ENCODE measurements around the gene PIK3IP1. TPM values are rescaled to one million over a fixed set of nuclear protein-coding genes. Genes with fewer than 3 reads are reported as not detected.

The PIK3IP1 gene
- 1.3 and 1.5 TPM in 2 replicates for total RNA-seq (2021; fragmentation: NEBNext Ultra II Directional; extraction: Animal tissue kit (Norgen Biotek cat#: 25700))
- 0.66 and 1.00 TPM in 2 replicates for polyA plus RNA-seq (2011; rRNA removed)
- polyA plus RNA-seq (2011; cell fraction: cytosol; rRNA removed), result 1.7 TPM
- polyA plus RNA-seq (2011; cell fraction: nucleus; rRNA removed), result 1.8 TPM
- polyA plus RNA-seq (2012, experiment 1 of 2), result 0.94 to 1.4 TPM (median 1.2 TPM) in 4 replicates
- 0.79 TPM for polyA plus RNA-seq (2012, experiment 2 of 2)
- 0.95 TPM for polyA plus RNA-seq (2013, experiment 1 of 2)
- 1.3 TPM for polyA plus RNA-seq (2013, experiment 2 of 2)
- 0.46 and 0.76 TPM in 2 replicates for polyA minus RNA-seq (2011; rRNA and poly(A)+ RNA removed)
- 2.1 TPM for polyA minus RNA-seq (2011; cell fraction: cytosol; rRNA and poly(A)+ RNA removed)
- polyA minus RNA-seq (2011; cell fraction: nucleus; rRNA and poly(A)+ RNA removed), result 3.9 TPM
- long read RNA-seq, experiment 1, result 0 reads
- long read RNA-seq, experiment 2, result 0 reads

GRCh38 chr22:31292236-31292989, at the start of gene PIK3IP1:
Gene PIK3IP1 (minus strand): TSS chr22:31292488. CDS start chr22:31292344, 144 bp downstream.
- H3K27me3 ChIP-seq (replicated peaks in 1 of 4; ENCODE audit: control insufficient read depth in 3 of 4, extremely low read depth in 1 of 4, insufficient read depth in 3 of 4, low read length in 3 of 4), result peaks cover 6 to 30% (median 20%) of the 10 kb centered on the region in 4 experiments; a peak in 6 of 7 replicates
- peaks cover 0 to 14% (median 5%) of the 10 kb centered on the region in 4 experiments; a peak in 4 of 7 replicates for H3K4me1 ChIP-seq (replicated peaks in 1 of 4; ENCODE audit: control insufficient read depth in 3 of 4, insufficient read depth in 4 of 4, low read length in 3 of 4)
- H3K79me1 ChIP-seq (ENCODE audit: low read depth, low read length), result no peaks in the 10 kb centered on the region
- H4K8ac ChIP-seq (ENCODE audit: extremely low read depth, insufficient read depth, low read length), result no peak within 1 kb of the TSS; the same call in 1 of the 2 replicates
- no peak within 1 kb of the TSS for H4K5ac ChIP-seq (ENCODE audit: insufficient read length, low read depth, low read length)
- no peaks in the 10 kb centered on the region for H4K20me1 ChIP-seq (replicated peaks in 1 of 2; ENCODE audit: control insufficient read depth in 1 of 2, insufficient read depth in 2 of 2, low read length in 2 of 2)
- peak within 1 kb of the TSS; percentile 94 to 97 for H3K4me2 ChIP-seq (ENCODE audit: insufficient read depth in 1 of 2, low read depth in 2 of 2, low read length in 2 of 2)
- FAIRE-seq (peak; percentile 86), DNase-seq (ENCODE audit: low read depth in 1 of 2, low spot score in 2 of 2) (peak; percentile 83 to 86)
- no peak within 1 kb of the TSS for H3K14ac ChIP-seq (ENCODE audit: insufficient read length)
- H3K9me3 ChIP-seq (ENCODE audit: insufficient read depth in 2 of 2, low read depth in 1 of 2, low read length in 1 of 2), result no peaks in the 10 kb centered on the region
- no peak within 1 kb of the TSS for H4K91ac ChIP-seq (replicated peaks; ENCODE audit: insufficient read length, low read length)
- H3K79me2 ChIP-seq (ENCODE audit: control insufficient read depth in 1 of 2, insufficient read depth in 2 of 2, low read length in 2 of 2), result no peaks in the 10 kb centered on the region
- WGBS, 2 experiments (ENCODE audit: extremely low coverage in 1 of 2, insufficient coverage in 1 of 2, insufficient read length in 1 of 2, insufficient replicate concordance in 2 of 2, low coverage in 1 of 2, low lambda C conversion rate in 2 of 2, missing lambda C conversion rate in 1 of 2), result 31% methylated on average over 19 of the region's 19 CpGs; no CpG with 5 or more reads in 1 of the 2 experiments
- H3K56ac ChIP-seq (replicated peaks; ENCODE audit: insufficient read length, low read depth, low read length), result no peak within 1 kb of the TSS
- no peak within 1 kb of the TSS for H3K18ac ChIP-seq (ENCODE audit: extremely low read depth, low read length)
- H3K4me3 ChIP-seq (ENCODE audit: extremely low read depth in 1 of 4, insufficient read depth in 2 of 4, low read depth in 3 of 4, low read length in 4 of 4), result peak within 1 kb of the TSS; percentile 23 to 64 (median 49); a peak in 7 of 8 replicates
- H3K27ac ChIP-seq (ENCODE audit: low read depth, low read length), result no peak within 1 kb of the TSS
- H3K23ac ChIP-seq (ENCODE audit: insufficient read length), result no peak within 1 kb of the TSS
- no peak within 1 kb of the TSS for H2BK120ac ChIP-seq (replicated peaks; ENCODE audit: low read depth, low read length)
- H2AFZ ChIP-seq (ENCODE audit: low read length), result peak within 1 kb of the TSS; percentile 85
- H3K9ac ChIP-seq (replicated peaks in 1 of 4; ENCODE audit: extremely low read depth in 1 of 4, low read depth in 3 of 4, low read length in 3 of 4), result peak within 1 kb of the TSS in 2 of 4 experiments; percentile 4 to 20; a peak in 2 of 7 replicates
- H2BK20ac ChIP-seq (ENCODE audit: low read length), result no peak within 1 kb of the TSS
- H2BK15ac ChIP-seq (ENCODE audit: low read length), result no peak within 1 kb of the TSS
- ChIA-PET CTCF (ENCODE audit: partially characterized antibody) (interaction anchor here (0.6 to 4.3 kb wide), 18 partner anchors 8 to 964 kb away, joined by 3 to 25 read pairs (median 4); partner anchors contain the start of gene LIMK2), POLR2A (ENCODE audit: partially characterized antibody) (interaction anchor here (0.9 to 2.3 kb wide), 9 partner anchors 11 to 54 kb away, joined by 3 to 13 read pairs (median 3); partner anchors contain the start of gene PATZ1)
- H2BK12ac ChIP-seq (ENCODE audit: low read depth, low read length), result peak within 1 kb of the TSS; percentile 11
- no peaks in the 10 kb centered on the region for H3K36me3 ChIP-seq (ENCODE audit: control insufficient read depth in 2 of 4, insufficient read depth in 4 of 4, low read length in 3 of 4)
- peaks cover 8% of the 10 kb centered on the region for H3K23me2 ChIP-seq (ENCODE audit: low read depth, low read length)
- H2BK5ac ChIP-seq (ENCODE audit: low read depth, low read length), result peak within 1 kb of the TSS; percentile 3; the same call in 1 of the 2 replicates
- H2AK5ac ChIP-seq (ENCODE audit: low read depth, low read length), result no peak within 1 kb of the TSS
- H3K4ac ChIP-seq (replicated peaks; ENCODE audit: insufficient read length, low read depth, low read length), result peak within 1 kb of the TSS; percentile 2
- TF ChIP-seq USF2 (IDR thresholded peaks at IDR 0.05; ENCODE audit: low read length) (no peak), CTCF (IDR thresholded peaks at IDR 0.05; ENCODE audit: control extremely low read depth in 1 of 3, insufficient read depth in 1 of 3, low read depth in 1 of 3, low read length in 3 of 3) (peak; percentile 17 to 55 (median 36)), CBX8 (IDR thresholded peaks at IDR 0.05; ENCODE audit: borderline replicate concordance, low read depth, low read length) (no peak), TBP (IDR thresholded peaks at IDR 0.05; ENCODE audit: low read depth, low read length) (peak; percentile 74), NRF1 (IDR thresholded peaks at IDR 0.05; ENCODE audit: low read depth, low read length) (no peak)
